Stimulated activated CD4-positive, alpha-beta T cell treated with anti-CD3 and anti-CD28 coated beads, Interleukin-12 subunit alpha, Interleukin-12 subunit beta, amount 100 ng/mL, for 24 hours (primary cell): ENCODE results near the gene ANKRD44.

ENCODE experiments used
- DNase-seq, 2 experiments: peaks; one replicate each; pipeline ENCODE4 v3.0.0-alpha.2; 2020; ENCODE audit warnings: low read depth in 2 of 2

ANKRD44 gene

GRCh38 chr2:197113275-197113711, 197.3 kb downstream of the ANKRD44 start:
- DNase-seq = no peak

GRCh38 chr2:197109326-197109725, 201.3 kb downstream of the ANKRD44 start:
- no peak for DNase-seq

- DNase-seq = no peak
Measured at GRCh38 chr2:197108758-197109157, 201.8 kb downstream of the ANKRD44 start.

- no peak for DNase-seq
Measured at GRCh38 chr2:197107291-197108269, 203.0 kb downstream of the ANKRD44 start.

- no peak for DNase-seq
Measured at GRCh38 chr2:197103363-197103762, 207.2 kb downstream of the ANKRD44 start.

- no peak for DNase-seq
Measured at GRCh38 chr2:197102231-197102630, 208.3 kb downstream of the ANKRD44 start.

- DNase-seq = no peak
Measured at GRCh38 chr2:197101519-197101918, 209.1 kb downstream of the ANKRD44 start.

- no peak for DNase-seq
Measured at GRCh38 chr2:197097578-197098366, 212.8 kb downstream of the ANKRD44 start.

- no peak for DNase-seq
Measured at GRCh38 chr2:197096649-197097048, 213.9 kb downstream of the ANKRD44 start.

GRCh38 chr2:197092431-197092830, 218.1 kb downstream of the ANKRD44 start:
- DNase-seq = no peak

- DNase-seq = no peak
Measured at GRCh38 chr2:197090742-197091367, 219.7 kb downstream of the ANKRD44 start.

- DNase-seq = no peak
Measured at GRCh38 chr2:197089655-197090054, 220.9 kb downstream of the ANKRD44 start.

- DNase-seq = no peak
Measured at GRCh38 chr2:197088694-197089093, 221.9 kb downstream of the ANKRD44 start.

- DNase-seq = no peak
Measured at GRCh38 chr2:197086500-197086899, 224.1 kb downstream of the ANKRD44 start.

GRCh38 chr2:197085665-197086064, 224.9 kb downstream of the ANKRD44 start:
- no peak for DNase-seq

GRCh38 chr2:197081294-197081693, 229.3 kb downstream of the ANKRD44 start:
- DNase-seq = no peak

GRCh38 chr2:197080578-197081216, 229.9 kb downstream of the ANKRD44 start:
- no peak for DNase-seq

GRCh38 chr2:197079832-197080555, 230.6 kb downstream of the ANKRD44 start:
- DNase-seq = no peak

GRCh38 chr2:197079414-197079813, 231.2 kb downstream of the ANKRD44 start:
- DNase-seq = no peak

GRCh38 chr2:197078535-197078934, 232.0 kb downstream of the ANKRD44 start:
- no peak for DNase-seq

- no peak for DNase-seq
Measured at GRCh38 chr2:197077336-197077735, 233.2 kb downstream of the ANKRD44 start.
